Colonic mucosa (tissue), 4 donors: Measurements from ENCODE around the gene FYB1. TPM values are rescaled to one million over a fixed set of nuclear protein-coding genes. Genes with fewer than 3 reads are reported as not detected.

Experiments used
- DNase-seq: peaks from one replicate; pipeline ENCODE4 v3.0.0-alpha.2; 2020
- H3K27ac ChIP-seq: fragments of 200-600 bp; one replicate; pipeline ENCODE4 v1.8.0; 2021
- H3K27me3 ChIP-seq: fragments of 200-600 bp; one replicate; pipeline ENCODE4 v1.8.0; 2021
- H3K36me3 ChIP-seq: fragments of 200-600 bp; one replicate; pipeline ENCODE4 v1.8.0; 2021
- H3K4me1 ChIP-seq: fragments of 200-600 bp; one replicate; pipeline ENCODE4 v1.8.0; 2021; ENCODE audit warnings: mild to moderate bottlenecking
- H3K4me3 ChIP-seq: fragments of 200-600 bp; one replicate; pipeline ENCODE4 v1.8.0; 2021
- H3K9ac ChIP-seq, 2 donors: one replicate each; pipeline ENCODE4 v1.7.0; 2013; ENCODE audit warnings: control low read depth in 2 of 2, low read depth in 2 of 2, low read length in 2 of 2
- H3K9me3 ChIP-seq: fragments of 200-600 bp; one replicate; pipeline ENCODE4 v1.8.0; 2021
- intact Hi-C: fragments of 100-400 bp; cut with DNase I; formaldehyde crosslinking; loops from one replicate; pipeline ENCODE4 v1.14.1; 2022
- total RNA-seq, 2 donors: library from RNA; stranded (reverse); fragmentation: NEBNext Ultra II Directional in 1 of 2; extraction: Animal tissue kit (Norgen Biotek cat#: 25700) in 1 of 2; gene quantifications; one replicate each; pipeline ENCODE4 v1.2.1, GENCODE V29; 2021
- TF ChIP-seq, protein P1 (sequence below): fragments of 200-600 bp; IDR thresholded peaks from one replicate; pipeline ENCODE4 v1.8.0; 2022; ENCODE audit warnings: antibody characterized with exemption, mild to moderate bottlenecking
- donor health status: healthy.
- donor health status: DM: no; HTN: no; CAD: no.
- donor health status: DM: no; HTN: no; CAD: no.

Gene FYB1
- total RNA-seq, 2 donors from 2014 or later = 6.1 to 8.6 TPM

DNA sequence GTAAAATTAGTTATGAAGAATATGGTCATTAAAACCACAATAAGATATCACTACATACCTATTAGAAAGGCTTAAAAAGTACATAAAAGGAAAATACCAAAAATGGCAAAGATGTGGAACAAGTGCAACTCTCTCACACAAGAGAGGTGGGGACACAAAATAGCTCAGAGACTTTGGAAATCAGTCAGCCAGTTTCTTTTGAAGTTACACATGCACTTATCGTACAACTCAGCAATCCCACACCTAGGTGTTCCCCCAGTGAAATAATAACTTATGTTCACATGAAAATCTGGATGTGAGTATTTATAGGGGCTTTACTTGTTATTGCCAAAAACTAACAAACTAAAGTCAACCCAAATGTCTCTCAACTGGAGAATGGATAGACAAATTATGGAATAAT is 135.4 kb downstream of the FYB1 start:
- H3K27me3 ChIP-seq = no peaks in the 10 kb centered on the region
- intact Hi-C loops = loop anchor here (5.0 kb wide), 1 partner anchor 87 kb away; no protein-coding TSS in a partner anchor

DNA sequence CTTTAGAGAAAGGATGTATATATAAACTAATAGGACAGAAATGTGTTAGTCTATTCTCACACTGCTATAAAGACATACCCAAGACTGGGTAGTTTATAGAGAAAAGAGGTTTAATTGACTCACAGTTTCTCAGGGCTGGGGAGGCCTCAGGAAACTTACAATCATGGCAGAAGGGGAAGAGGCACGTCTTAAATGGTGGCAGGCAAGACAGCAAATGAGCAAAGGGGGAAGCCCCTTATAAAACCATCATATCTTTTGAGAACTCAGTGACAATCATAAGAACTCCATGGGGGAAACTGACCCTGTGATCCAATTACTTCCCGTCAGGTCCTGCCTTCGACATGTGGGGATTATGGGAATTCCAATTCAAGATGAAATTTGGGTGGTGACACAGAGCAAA is 136.4 kb downstream of the FYB1 start:
- H3K4me1 ChIP-seq = no peaks in the 10 kb centered on the region
- DNase-seq = no peak
- no peak overlapping the region for H3K27ac ChIP-seq
- H3K27me3 ChIP-seq = no peaks in the 10 kb centered on the region
- no peak overlapping the region for H3K9ac ChIP-seq
- no peaks in the 10 kb centered on the region for H3K36me3 ChIP-seq
- no peaks in the 10 kb centered on the region for H3K9me3 ChIP-seq
- no peak overlapping the region for H3K4me3 ChIP-seq
- TF ChIP-seq, protein P1, sequence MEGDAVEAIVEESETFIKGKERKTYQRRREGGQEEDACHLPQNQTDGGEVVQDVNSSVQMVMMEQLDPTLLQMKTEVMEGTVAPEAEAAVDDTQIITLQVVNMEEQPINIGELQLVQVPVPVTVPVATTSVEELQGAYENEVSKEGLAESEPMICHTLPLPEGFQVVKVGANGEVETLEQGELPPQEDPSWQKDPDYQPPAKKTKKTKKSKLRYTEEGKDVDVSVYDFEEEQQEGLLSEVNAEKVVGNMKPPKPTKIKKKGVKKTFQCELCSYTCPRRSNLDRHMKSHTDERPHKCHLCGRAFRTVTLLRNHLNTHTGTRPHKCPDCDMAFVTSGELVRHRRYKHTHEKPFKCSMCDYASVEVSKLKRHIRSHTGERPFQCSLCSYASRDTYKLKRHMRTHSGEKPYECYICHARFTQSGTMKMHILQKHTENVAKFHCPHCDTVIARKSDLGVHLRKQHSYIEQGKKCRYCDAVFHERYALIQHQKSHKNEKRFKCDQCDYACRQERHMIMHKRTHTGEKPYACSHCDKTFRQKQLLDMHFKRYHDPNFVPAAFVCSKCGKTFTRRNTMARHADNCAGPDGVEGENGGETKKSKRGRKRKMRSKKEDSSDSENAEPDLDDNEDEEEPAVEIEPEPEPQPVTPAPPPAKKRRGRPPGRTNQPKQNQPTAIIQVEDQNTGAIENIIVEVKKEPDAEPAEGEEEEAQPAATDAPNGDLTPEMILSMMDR = no peak
- intact Hi-C loops = loop anchor here (5.0 kb wide), 1 partner anchor 86 kb away; no protein-coding TSS in a partner anchor

More for the DNA sequence above, 135.4 kb downstream of the FYB1 start:
- DNase-seq = no peak
- no peak overlapping the region for H3K27ac ChIP-seq
- TF ChIP-seq, protein P1 = no peak
- H3K36me3 ChIP-seq = no peaks in the 10 kb centered on the region
- no peak overlapping the region for H3K4me3 ChIP-seq
- H3K4me1 ChIP-seq = no peaks in the 10 kb centered on the region
- H3K9ac ChIP-seq = no peak overlapping the region
- no peaks in the 10 kb centered on the region for H3K9me3 ChIP-seq

DNA sequence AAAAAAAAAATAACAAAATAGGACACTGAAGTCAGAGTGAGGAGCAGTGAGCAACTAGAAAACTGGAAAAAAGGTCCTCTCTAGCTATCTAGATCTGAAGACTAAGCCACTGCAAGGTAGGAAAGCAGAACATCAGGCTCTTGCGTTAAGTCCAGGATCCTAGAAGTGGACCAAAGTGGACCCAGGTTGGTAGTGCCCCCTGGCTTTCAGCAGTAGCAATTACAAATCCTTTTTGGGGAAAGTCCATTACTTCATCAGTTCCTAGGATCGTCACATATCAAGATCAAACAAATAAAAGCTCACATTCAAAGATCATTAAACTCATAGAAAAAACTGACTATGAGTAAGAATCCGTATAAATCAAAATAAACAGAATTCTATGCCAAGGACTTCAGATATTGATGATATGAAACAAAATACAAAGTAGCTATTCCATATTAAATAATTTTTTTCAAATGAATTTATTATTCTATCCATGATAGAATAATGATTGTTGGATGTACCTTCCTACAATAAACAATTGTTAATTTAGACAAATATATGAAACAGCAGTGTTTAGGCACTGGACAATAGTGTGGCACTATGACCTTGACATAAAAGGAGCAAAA is 138.7 kb downstream of the FYB1 start:
- H3K4me3 ChIP-seq = no peak overlapping the region
- no peaks in the 10 kb centered on the region for H3K4me1 ChIP-seq
- TF ChIP-seq, protein P1 = peak; percentile 54
- no peaks in the 10 kb centered on the region for H3K36me3 ChIP-seq
- no peak overlapping the region for H3K9ac ChIP-seq
- no peak overlapping the region for H3K27ac ChIP-seq
- intact Hi-C loops = loop anchor here (5.0 kb wide), 1 partner anchor 83 kb away; no protein-coding TSS in a partner anchor
- no peaks in the 10 kb centered on the region for H3K9me3 ChIP-seq
- DNase-seq = peak; percentile 41
- H3K27me3 ChIP-seq = no peaks in the 10 kb centered on the region

DNA sequence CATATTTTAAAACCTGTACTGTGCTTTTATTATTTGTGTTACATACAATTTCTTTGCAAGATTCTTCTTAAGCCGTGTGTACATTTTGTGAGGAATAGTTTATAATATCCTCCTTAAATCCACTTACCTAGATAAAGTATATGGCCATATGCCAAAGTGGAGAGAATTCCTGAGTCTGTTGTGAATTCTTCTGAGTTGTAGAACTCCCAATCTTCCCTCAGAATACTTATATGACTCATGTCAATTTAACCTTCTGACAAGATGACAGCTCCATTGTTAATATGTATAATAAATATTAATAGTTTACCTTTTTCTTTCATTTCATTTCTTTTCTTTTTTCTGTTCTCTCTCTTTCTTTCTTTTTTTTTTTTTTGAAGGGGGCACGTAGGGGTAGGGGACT is 139.2 kb downstream of the FYB1 start:
- Histone ChIP-seq H3K27ac (no peak overlapping the region), H3K36me3 (no peaks in the 10 kb centered on the region), H3K27me3 (no peaks in the 10 kb centered on the region), H3K9me3 (no peaks in the 10 kb centered on the region), H3K4me1 (no peaks in the 10 kb centered on the region), H3K4me3 (no peak overlapping the region), H3K9ac (no peak overlapping the region)
- no peak for DNase-seq
- intact Hi-C loops = loop anchor here (5.0 kb wide), 1 partner anchor 83 kb away; no protein-coding TSS in a partner anchor
- TF ChIP-seq, protein P1 = no peak

DNA sequence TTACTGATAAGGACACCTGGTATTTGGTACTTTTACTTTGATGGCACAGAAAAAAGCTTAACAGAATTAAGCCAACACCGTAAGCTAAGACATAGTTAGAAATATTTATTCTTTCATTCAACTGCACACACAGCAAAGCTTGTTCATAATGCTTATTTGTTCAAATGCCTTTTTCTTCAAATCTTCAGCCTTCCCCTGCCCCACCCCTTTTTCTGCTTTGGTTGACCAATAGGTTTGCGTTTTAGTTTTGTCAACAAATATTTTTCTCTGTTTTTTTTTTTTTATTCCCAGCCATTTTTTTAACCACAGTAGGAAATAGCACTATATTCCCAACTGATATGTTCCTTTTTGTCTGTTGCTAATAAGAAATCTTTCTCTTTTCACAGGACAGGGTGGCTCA is 140.2 kb downstream of the FYB1 start:
- no peak overlapping the region for H3K9ac ChIP-seq
- H3K27me3 ChIP-seq = no peaks in the 10 kb centered on the region
- H3K27ac ChIP-seq = no peak overlapping the region
- intact Hi-C loops = no loop called here
- TF ChIP-seq, protein P1 = no peak
- H3K4me3 ChIP-seq = no peak overlapping the region
- no peak for DNase-seq
- no peaks in the 10 kb centered on the region for H3K9me3 ChIP-seq
- no peaks in the 10 kb centered on the region for H3K4me1 ChIP-seq
- no peaks in the 10 kb centered on the region for H3K36me3 ChIP-seq
